ENCODE measurements around the gene ZNF614.
"Not testable (repeated sequence)": the region's sequence is repeated elsewhere in the genome, so short reads cannot be mapped to it uniquely, and the experiment has no call there.

The ZNF614 gene

GRCh38 chr19:51983361-51983760 is 44.8 kb downstream of the ZNF614 start:
- Histone ChIP-seq H3K27ac (ENCODE audit: low read length) (no peak overlapping the region), H3K4me1 (ENCODE audit: insufficient read depth, low read length) (no peaks in the 10 kb centered on the region), H3K9ac (ENCODE audit: low read depth, low read length) (no peak overlapping the region), H3K27me3 (ENCODE audit: insufficient read depth, low read length) (no peaks in the 10 kb centered on the region), H3K4me3 (ENCODE audit: low read length) (no peak overlapping the region), H3K9me3 (ENCODE audit: insufficient read depth, low read depth, low read length) (peaks cover 30% of the 10 kb centered on the region), H3K36me3 (ENCODE audit: insufficient read depth, low read depth, low read length) (no peaks in the 10 kb centered on the region; the same call in 1 of the 2 replicates)

GRCh38 chr19:51980926-51981325 is 47.3 kb downstream of the ZNF614 start:
- H3K27ac ChIP-seq (ENCODE audit: low read length); H3K36me3 ChIP-seq (ENCODE audit: insufficient read depth, low read depth, low read length): not testable (repeated sequence)
- peaks cover 38% of the 10 kb centered on the region for H3K9me3 ChIP-seq (ENCODE audit: insufficient read depth, low read depth, low read length)

GRCh38 chr19:51980116-51980736 is 48.0 kb downstream of the ZNF614 start:
- Histone ChIP-seq H3K9me3 (ENCODE audit: insufficient read depth, low read depth, low read length) (peaks cover 44% of the 10 kb centered on the region), H3K4me3 (ENCODE audit: low read length) (no peak overlapping the region), H3K4me1 (ENCODE audit: insufficient read depth, low read length) (no peaks in the 10 kb centered on the region), H3K36me3 (ENCODE audit: insufficient read depth, low read depth, low read length) (no peaks in the 10 kb centered on the region; the same call in 1 of the 2 replicates), H3K9ac (ENCODE audit: low read depth, low read length) (no peak overlapping the region), H3K27ac (ENCODE audit: low read length) (no peak overlapping the region), H3K27me3 (ENCODE audit: insufficient read depth, low read length) (no peaks in the 10 kb centered on the region)

More at GRCh38 chr19:51980926-51981325, 47.3 kb downstream of the ZNF614 start:
- H3K27me3 ChIP-seq (ENCODE audit: insufficient read depth, low read length); H3K4me1 ChIP-seq (ENCODE audit: insufficient read depth, low read length); H3K4me3 ChIP-seq (ENCODE audit: low read length); H3K9ac ChIP-seq (ENCODE audit: low read depth, low read length): not testable (repeated sequence)

- Histone ChIP-seq H3K27ac (ENCODE audit: low read length) (no peak overlapping the region), H3K9me3 (ENCODE audit: insufficient read depth, low read depth, low read length) (peaks cover 57% of the 10 kb centered on the region), H3K36me3 (ENCODE audit: insufficient read depth, low read depth, low read length) (peaks cover 9% of the 10 kb centered on the region)
Measured at GRCh38 chr19:51978882-51979281, 49.3 kb downstream of the ZNF614 start.

GRCh38 chr19:51977346-51977745 is 50.8 kb downstream of the ZNF614 start:
- H3K27ac ChIP-seq (ENCODE audit: low read length): no peak overlapping the region
- no peaks in the 10 kb centered on the region for H3K4me1 ChIP-seq (ENCODE audit: insufficient read depth, low read length)
- peaks cover 24% of the 10 kb centered on the region for H3K36me3 ChIP-seq (ENCODE audit: insufficient read depth, low read depth, low read length)
- H3K27me3 ChIP-seq (ENCODE audit: insufficient read depth, low read length): no peaks in the 10 kb centered on the region
- H3K4me3 ChIP-seq (ENCODE audit: low read length): no peak overlapping the region
- H3K9ac ChIP-seq (ENCODE audit: low read depth, low read length): no peak overlapping the region
- H3K9me3 ChIP-seq (ENCODE audit: insufficient read depth, low read depth, low read length): peaks cover 72% of the 10 kb centered on the region

More at GRCh38 chr19:51978882-51979281, 49.3 kb downstream of the ZNF614 start:
- H3K9ac ChIP-seq (ENCODE audit: low read depth, low read length): no peak overlapping the region
- no peaks in the 10 kb centered on the region for H3K4me1 ChIP-seq (ENCODE audit: insufficient read depth, low read length)
- H3K4me3 ChIP-seq (ENCODE audit: low read length): no peak overlapping the region
- H3K27me3 ChIP-seq (ENCODE audit: insufficient read depth, low read length): no peaks in the 10 kb centered on the region

GRCh38 chr19:51976852-51977251 is 51.3 kb downstream of the ZNF614 start:
- Histone ChIP-seq H3K4me3 (ENCODE audit: low read length) (no peak overlapping the region), H3K27ac (ENCODE audit: low read length) (no peak overlapping the region), H3K27me3 (ENCODE audit: insufficient read depth, low read length) (no peaks in the 10 kb centered on the region), H3K4me1 (ENCODE audit: insufficient read depth, low read length) (no peaks in the 10 kb centered on the region), H3K9ac (ENCODE audit: low read depth, low read length) (no peak overlapping the region), H3K36me3 (ENCODE audit: insufficient read depth, low read depth, low read length) (peaks cover 29% of the 10 kb centered on the region), H3K9me3 (ENCODE audit: insufficient read depth, low read depth, low read length) (peaks cover 77% of the 10 kb centered on the region)

- Histone ChIP-seq H3K36me3 (ENCODE audit: insufficient read depth, low read depth, low read length) (peaks cover 40% of the 10 kb centered on the region), H3K9me3 (ENCODE audit: insufficient read depth, low read depth, low read length) (peaks cover 82% of the 10 kb centered on the region)
- H3K27ac ChIP-seq (ENCODE audit: low read length); H3K9ac ChIP-seq (ENCODE audit: low read depth, low read length); H3K4me1 ChIP-seq (ENCODE audit: insufficient read depth, low read length); H3K4me3 ChIP-seq (ENCODE audit: low read length); H3K27me3 ChIP-seq (ENCODE audit: insufficient read depth, low read length): not testable (repeated sequence)
Measured at GRCh38 chr19:51975787-51976186, 52.4 kb downstream of the ZNF614 start.

- no peaks in the 10 kb centered on the region for H3K27me3 ChIP-seq (ENCODE audit: insufficient read depth, low read length)
- H3K4me3 ChIP-seq (ENCODE audit: low read length): no peak overlapping the region
- peaks cover 87% of the 10 kb centered on the region for H3K9me3 ChIP-seq (ENCODE audit: insufficient read depth, low read depth, low read length)
- no peak overlapping the region for H3K27ac ChIP-seq (ENCODE audit: low read length)
- H3K36me3 ChIP-seq (ENCODE audit: insufficient read depth, low read depth, low read length): peaks cover 70% of the 10 kb centered on the region
- no peaks in the 10 kb centered on the region for H3K4me1 ChIP-seq (ENCODE audit: insufficient read depth, low read length)
- H3K9ac ChIP-seq (ENCODE audit: low read depth, low read length): no peak overlapping the region
Measured at GRCh38 chr19:51971624-51972023, 56.6 kb downstream of the ZNF614 start.

- no peak overlapping the region for H3K9ac ChIP-seq (ENCODE audit: low read depth, low read length)
- H3K4me1 ChIP-seq (ENCODE audit: insufficient read depth, low read length): no peaks in the 10 kb centered on the region
- H3K27ac ChIP-seq (ENCODE audit: low read length): no peak overlapping the region
- H3K27me3 ChIP-seq (ENCODE audit: insufficient read depth, low read length): no peaks in the 10 kb centered on the region
- H3K4me3 ChIP-seq (ENCODE audit: low read length): no peak overlapping the region
- H3K36me3 ChIP-seq (ENCODE audit: insufficient read depth, low read depth, low read length): peaks cover 79% of the 10 kb centered on the region
- peaks cover 94% of the 10 kb centered on the region for H3K9me3 ChIP-seq (ENCODE audit: insufficient read depth, low read depth, low read length)
Measured at GRCh38 chr19:51970718-51971117, 57.5 kb downstream of the ZNF614 start.

- peaks cover 62% of the 10 kb centered on the region for H3K9me3 ChIP-seq (ENCODE audit: insufficient read depth, low read depth, low read length)
- H3K4me3 ChIP-seq (ENCODE audit: low read length): no peak overlapping the region
- no peak overlapping the region for H3K27ac ChIP-seq (ENCODE audit: low read length)
- H3K27me3 ChIP-seq (ENCODE audit: insufficient read depth, low read length): no peaks in the 10 kb centered on the region
- no peaks in the 10 kb centered on the region for H3K4me1 ChIP-seq (ENCODE audit: insufficient read depth, low read length)
- H3K9ac ChIP-seq (ENCODE audit: low read depth, low read length): no peak overlapping the region
- H3K36me3 ChIP-seq (ENCODE audit: insufficient read depth, low read depth, low read length): peaks cover 62% of the 10 kb centered on the region
Measured at GRCh38 chr19:51965583-51965982, 62.6 kb downstream of the ZNF614 start.
